Esophagus squamous epithelium (tissue), 4 donors: ENCODE measurements around the gene GALM.

ENCODE experiments used
- CTCF ChIP-seq, 6 experiments: fragments of 450-650 bp in 4 of 6; fragments of 200-600 bp in 2 of 6; sonication (generic) in 2 of 6; IDR thresholded peaks; one replicate each; pipeline ENCODE4 v1.5.1; 2016 to 2019; ENCODE audit warnings: antibody characterized with exemption in 6 of 6, mild to moderate bottlenecking in 4 of 6, moderate library complexity in 4 of 6
- POLR2A ChIP-seq, 4 donors: fragments of 450-650 bp; IDR thresholded peaks; one replicate each; pipeline ENCODE4 v1.6.1; 2017; ENCODE audit warnings: antibody characterized with exemption in 4 of 4, mild to moderate bottlenecking in 4 of 4, moderate library complexity in 3 of 4

GRCh38 chr2:38748943-38749804 is 83.3 kb downstream of the GALM start:
- TF ChIP-seq CTCF (IDR thresholded peaks at IDR 0.05): no peak
- no peak for TF ChIP-seq POLR2A (IDR thresholded peaks at IDR 0.05)
